Measurements from ENCODE around the gene POM121C. TPM values are rescaled to one million over a fixed set of nuclear protein-coding genes. Genes with fewer than 3 reads are reported as not detected.
"Not testable (repeated sequence)": the region's sequence is repeated elsewhere in the genome, so short reads cannot be mapped to it uniquely, and the experiment has no call there.

The POM121C gene
- polyA plus RNA-seq (2011; rRNA removed): 7.4 and 9.3 TPM in 2 replicates
- polyA minus RNA-seq (2011; rRNA and poly(A)+ RNA removed): 25.0 and 25.1 TPM in 2 replicates

DNA sequence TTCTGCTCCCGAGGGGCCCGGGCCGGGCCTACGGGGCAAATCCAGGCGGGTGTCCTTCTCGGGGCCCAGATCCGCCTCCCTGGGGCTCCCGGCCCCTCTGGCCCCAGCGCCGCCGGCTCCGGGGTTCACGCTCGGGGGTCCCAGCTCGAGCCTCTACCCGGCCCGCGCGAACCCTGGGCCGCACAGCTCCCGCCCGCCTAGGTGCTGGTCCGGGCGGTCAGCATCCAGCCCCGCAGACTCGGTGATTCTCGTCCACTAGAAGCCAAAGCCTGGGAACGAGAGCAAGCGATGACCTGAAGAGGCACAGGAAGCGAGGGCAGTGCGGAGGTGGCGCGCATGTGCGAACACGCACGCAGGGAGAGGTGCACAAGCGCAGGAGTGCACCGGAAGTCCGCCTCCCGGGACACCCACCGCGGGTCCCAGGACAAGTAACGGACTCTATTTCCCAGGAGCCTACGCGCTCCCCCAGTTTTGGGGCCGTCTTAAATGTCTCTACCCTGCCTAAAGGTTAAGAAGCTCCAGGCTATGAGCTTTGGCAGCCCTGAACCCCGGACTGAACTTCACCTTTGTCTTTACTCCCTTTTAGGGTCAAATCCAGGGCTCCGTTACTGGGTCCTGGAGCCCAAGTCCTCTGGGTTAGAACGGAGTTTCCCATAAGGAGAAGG, at the start of gene POM121C:
POM121C (minus strand) TSS at position 321 of the 665 bp plus-strand sequence. CDS start 44,803 bp downstream, outside the sequence.
- Histone ChIP-seq H3K27ac (ENCODE audit: low read depth, low read length) (peak within 1 kb of the TSS; percentile 52), H3K4me3 (ENCODE audit: low read depth, low read length) (peak within 1 kb of the TSS; percentile 71)
- H3K27me3 ChIP-seq (ENCODE audit: control insufficient read depth, insufficient read depth, low read length); CTCF ChIA-PET; H3K9me3 ChIP-seq (ENCODE audit: control insufficient read depth, insufficient read depth, low read length); POLR2A ChIA-PET: not testable (repeated sequence)
- DNase-seq (ENCODE audit: low read depth, low spot score): peak; percentile 71

DNA sequence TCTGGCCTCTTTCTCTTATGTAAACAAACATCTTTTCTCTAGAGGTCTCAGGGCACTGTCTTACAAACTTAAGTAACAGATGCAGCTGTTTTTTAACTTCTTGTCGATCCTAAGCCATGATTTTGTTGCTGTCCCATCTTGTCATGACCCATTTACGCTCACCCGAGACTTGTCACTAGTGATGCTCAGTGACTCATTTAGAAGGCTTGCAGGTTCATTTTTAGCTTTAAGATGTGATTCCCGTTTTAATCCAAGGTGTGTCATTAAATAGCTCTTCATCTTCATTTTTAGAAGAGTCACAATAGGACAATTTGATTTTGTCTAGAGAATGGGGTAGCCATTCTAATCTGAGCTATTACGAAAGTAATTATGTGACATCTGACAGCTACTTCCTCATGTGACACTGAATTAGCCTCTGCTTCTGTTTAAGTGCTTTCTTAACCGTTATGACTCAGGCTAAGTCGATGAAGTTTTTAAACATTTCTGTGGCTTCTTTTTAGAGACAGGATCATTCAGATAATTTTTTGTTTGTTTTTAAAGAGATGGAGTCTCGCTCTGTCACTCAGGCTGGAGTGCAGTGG, 48.7 kb upstream of the POM121C start:
- H3K4me3 ChIP-seq (ENCODE audit: low read depth, low read length): no peak overlapping the region
- H3K9me3 ChIP-seq (ENCODE audit: control insufficient read depth, insufficient read depth, low read length): no peaks in the 10 kb centered on the region
- TF ChIP-seq, protein P1, sequence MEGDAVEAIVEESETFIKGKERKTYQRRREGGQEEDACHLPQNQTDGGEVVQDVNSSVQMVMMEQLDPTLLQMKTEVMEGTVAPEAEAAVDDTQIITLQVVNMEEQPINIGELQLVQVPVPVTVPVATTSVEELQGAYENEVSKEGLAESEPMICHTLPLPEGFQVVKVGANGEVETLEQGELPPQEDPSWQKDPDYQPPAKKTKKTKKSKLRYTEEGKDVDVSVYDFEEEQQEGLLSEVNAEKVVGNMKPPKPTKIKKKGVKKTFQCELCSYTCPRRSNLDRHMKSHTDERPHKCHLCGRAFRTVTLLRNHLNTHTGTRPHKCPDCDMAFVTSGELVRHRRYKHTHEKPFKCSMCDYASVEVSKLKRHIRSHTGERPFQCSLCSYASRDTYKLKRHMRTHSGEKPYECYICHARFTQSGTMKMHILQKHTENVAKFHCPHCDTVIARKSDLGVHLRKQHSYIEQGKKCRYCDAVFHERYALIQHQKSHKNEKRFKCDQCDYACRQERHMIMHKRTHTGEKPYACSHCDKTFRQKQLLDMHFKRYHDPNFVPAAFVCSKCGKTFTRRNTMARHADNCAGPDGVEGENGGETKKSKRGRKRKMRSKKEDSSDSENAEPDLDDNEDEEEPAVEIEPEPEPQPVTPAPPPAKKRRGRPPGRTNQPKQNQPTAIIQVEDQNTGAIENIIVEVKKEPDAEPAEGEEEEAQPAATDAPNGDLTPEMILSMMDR (IDR thresholded peaks at IDR 0.05; ENCODE audit: low read depth, low read length): no peak
- no peak overlapping the region for H3K27ac ChIP-seq (ENCODE audit: low read depth, low read length)
- peaks cover 3% of the 10 kb centered on the region for H3K27me3 ChIP-seq (ENCODE audit: control insufficient read depth, insufficient read depth, low read length)
- peak; percentile 29 for DNase-seq (ENCODE audit: low read depth, low spot score)
- ChIA-PET POLR2A (no interaction called here), CTCF (interaction anchor here (2.2 kb wide), 1 partner anchor 228 kb away, joined by 9 read pairs; no protein-coding TSS in a partner anchor)

DNA sequence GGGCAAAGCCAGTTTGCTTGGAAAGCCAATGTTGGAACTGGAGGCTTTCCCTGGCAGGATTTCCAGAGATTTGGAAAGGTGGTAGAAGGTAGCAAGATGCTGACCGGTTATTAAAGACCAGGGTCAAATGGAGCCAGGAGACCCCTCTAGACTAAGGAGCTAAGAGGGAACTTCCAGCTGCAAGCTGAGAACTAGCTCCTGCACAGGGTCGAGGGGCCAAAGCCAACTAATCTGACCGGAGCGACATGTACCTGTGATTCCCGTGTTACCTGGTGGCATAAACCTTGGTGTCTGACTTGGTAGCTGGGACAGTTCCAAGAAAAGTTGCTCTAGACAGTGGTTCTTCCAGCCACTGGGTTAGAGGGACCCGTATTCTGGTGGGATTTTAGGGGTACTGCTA, 47.8 kb upstream of the POM121C start:
- Histone ChIP-seq H3K27ac (ENCODE audit: low read depth, low read length) (no peak overlapping the region), H3K9me3 (ENCODE audit: control insufficient read depth, insufficient read depth, low read length) (no peaks in the 10 kb centered on the region), H3K4me3 (ENCODE audit: low read depth, low read length) (no peak overlapping the region), H3K27me3 (ENCODE audit: control insufficient read depth, insufficient read depth, low read length) (peaks cover 3% of the 10 kb centered on the region)
- TF ChIP-seq, protein P1 (IDR thresholded peaks at IDR 0.05; ENCODE audit: low read depth, low read length): no peak
- POLR2A ChIA-PET: interaction anchor here (0.6 kb wide), 1 partner anchor 137 kb away, joined by 3 read pairs; no protein-coding TSS in a partner anchor
- CTCF ChIA-PET: interaction anchor here (2.2 kb wide), 1 partner anchor 228 kb away, joined by 9 read pairs; no protein-coding TSS in a partner anchor
- DNase-seq (ENCODE audit: low read depth, low spot score): no peak

DNA sequence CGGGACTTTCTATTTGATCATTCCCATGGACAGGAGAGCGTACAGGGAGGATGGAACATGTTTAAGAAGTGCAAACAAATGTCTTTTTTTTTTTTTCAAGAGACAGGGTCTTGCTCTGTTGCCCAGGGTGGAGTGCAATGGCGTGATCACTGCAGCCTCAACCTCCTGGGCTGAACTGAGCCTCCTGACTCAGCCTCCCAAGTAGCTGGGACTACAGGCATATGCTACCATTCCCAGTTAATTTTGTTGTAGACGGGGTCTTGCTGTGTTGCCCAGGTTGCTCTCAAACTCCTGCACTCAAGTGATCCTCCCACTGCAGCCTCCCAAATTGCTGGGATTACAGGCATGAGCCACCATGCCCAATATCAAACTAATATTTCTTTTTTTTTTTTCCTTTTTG, 46.5 kb upstream of the POM121C start:
- no peak overlapping the region for H3K4me3 ChIP-seq (ENCODE audit: low read depth, low read length)
- CTCF ChIA-PET: no interaction called here
- H3K27me3 ChIP-seq (ENCODE audit: control insufficient read depth, insufficient read depth, low read length): peaks cover 3% of the 10 kb centered on the region
- H3K9me3 ChIP-seq (ENCODE audit: control insufficient read depth, insufficient read depth, low read length): no peaks in the 10 kb centered on the region
- DNase-seq (ENCODE audit: low read depth, low spot score): no peak
- TF ChIP-seq, protein P1 (IDR thresholded peaks at IDR 0.05; ENCODE audit: low read depth, low read length): no peak
- H3K27ac ChIP-seq (ENCODE audit: low read depth, low read length): no peak overlapping the region
- POLR2A ChIA-PET: interaction anchor here (0.7 kb wide), 1 partner anchor 55 kb away, joined by 5 read pairs; no protein-coding TSS in a partner anchor

DNA sequence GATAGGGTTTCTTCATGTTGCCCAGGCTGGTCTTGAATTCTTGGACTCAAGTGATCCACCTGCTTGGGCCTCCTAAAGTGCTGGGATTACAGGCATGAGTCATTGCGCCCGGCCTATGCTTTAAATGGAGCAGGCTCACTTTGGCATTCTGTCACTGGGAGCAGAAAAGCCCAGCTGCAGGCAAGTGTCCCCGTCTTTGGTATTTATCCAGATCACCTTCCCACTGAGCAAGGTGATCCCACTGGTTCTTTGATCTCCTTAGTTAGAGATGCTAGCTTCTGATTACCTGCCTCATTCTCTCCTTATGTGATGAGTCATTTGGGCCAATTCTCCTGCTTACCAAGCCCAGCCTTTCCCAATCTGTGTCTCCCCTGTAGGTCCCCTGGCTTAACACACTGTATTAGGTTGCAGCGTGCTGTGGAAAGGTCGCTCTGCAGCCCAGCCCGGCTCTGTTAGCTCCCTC, 45.3 kb upstream of the POM121C start:
- no peaks in the 10 kb centered on the region; the same call in 1 of the 2 replicates for H3K9me3 ChIP-seq (ENCODE audit: control insufficient read depth, insufficient read depth, low read length)
- POLR2A ChIA-PET: interaction anchor here (0.7 kb wide), 1 partner anchor 17 kb away, joined by 5 read pairs; no protein-coding TSS in a partner anchor
- TF ChIP-seq, protein P1 (IDR thresholded peaks at IDR 0.05; ENCODE audit: low read depth, low read length): no peak
- H3K27me3 ChIP-seq (ENCODE audit: control insufficient read depth, insufficient read depth, low read length): no peaks in the 10 kb centered on the region
- CTCF ChIA-PET: no interaction called here
- H3K27ac ChIP-seq (ENCODE audit: low read depth, low read length): no peak overlapping the region
- H3K4me3 ChIP-seq (ENCODE audit: low read depth, low read length): no peak overlapping the region
- no peak for DNase-seq (ENCODE audit: low read depth, low spot score)

DNA sequence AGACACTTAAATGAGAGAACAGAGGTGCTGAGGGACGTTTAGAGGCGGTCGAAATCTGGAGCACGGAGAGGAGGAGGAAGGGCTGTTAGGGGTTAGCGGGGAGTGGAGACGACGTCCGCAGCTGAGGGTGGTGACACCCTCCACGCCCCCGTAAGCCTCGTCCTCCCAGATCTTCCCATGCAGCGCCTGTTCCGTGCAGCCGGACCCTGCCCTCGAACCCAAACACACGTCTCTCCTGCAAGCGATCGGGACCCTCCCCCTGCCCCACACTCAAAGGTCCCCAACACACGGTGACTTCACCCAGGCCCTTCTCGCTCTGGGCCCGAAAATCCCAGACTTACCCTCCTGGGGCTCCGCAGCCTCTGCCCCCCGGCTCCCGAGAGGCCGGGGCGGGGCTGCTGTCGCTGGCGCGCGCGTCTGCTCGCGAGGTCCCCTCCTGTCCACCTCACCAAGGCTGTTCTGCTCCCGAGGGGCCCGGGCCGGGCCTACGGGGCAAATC, 41.2 kb upstream of the POM121C start:
- H3K9me3 ChIP-seq (ENCODE audit: control insufficient read depth, insufficient read depth, low read length); POLR2A ChIA-PET; DNase-seq (ENCODE audit: low read depth, low spot score); CTCF ChIA-PET; H3K27me3 ChIP-seq (ENCODE audit: control insufficient read depth, insufficient read depth, low read length): not testable (repeated sequence)
- Histone ChIP-seq H3K4me3 (ENCODE audit: low read depth, low read length) (peak overlapping the region; percentile 85), H3K27ac (ENCODE audit: low read depth, low read length) (peak overlapping the region; percentile 11)

DNA sequence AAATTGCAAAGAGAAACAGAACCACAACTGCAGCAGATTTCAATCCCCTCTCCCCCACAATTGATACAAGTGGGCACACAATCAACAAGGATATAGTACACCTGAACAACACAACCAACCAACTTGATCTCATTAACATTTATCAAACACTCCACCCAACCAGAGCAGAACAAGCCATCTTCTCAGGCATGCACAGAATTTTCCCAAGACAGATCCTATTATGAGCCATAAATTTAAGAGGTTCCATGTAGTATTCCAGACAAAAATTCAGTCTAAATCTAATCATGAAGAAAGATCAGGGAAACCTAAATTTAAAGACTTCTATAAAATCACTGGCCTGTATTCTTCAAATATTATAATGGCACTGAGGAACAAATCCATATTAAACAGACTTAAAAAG, 35.6 kb upstream of the POM121C start:
- H3K27me3 ChIP-seq (ENCODE audit: control insufficient read depth, insufficient read depth, low read length); H3K4me3 ChIP-seq (ENCODE audit: low read depth, low read length); CTCF ChIA-PET; H3K9me3 ChIP-seq (ENCODE audit: control insufficient read depth, insufficient read depth, low read length); POLR2A ChIA-PET; H3K27ac ChIP-seq (ENCODE audit: low read depth, low read length); DNase-seq (ENCODE audit: low read depth, low spot score): not testable (repeated sequence)

DNA sequence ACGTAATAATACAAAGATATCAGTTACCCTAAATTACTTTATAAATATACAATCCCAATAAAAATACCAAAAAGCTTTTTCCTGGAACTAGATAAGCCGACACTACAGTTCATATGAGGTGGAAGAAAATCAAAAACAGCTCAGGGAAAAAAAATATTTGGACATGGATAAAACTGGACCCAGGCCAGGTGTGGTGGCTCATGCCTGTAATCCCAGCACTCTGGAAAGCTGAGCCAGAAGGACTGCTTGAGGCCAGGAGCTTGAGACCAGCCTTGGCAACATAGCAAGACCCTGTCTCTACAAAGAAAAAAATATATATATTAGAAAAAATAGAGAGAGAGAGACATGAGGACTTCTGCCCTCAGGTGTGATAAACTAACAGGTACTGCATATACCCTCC, 32.7 kb upstream of the POM121C start:
- POLR2A ChIA-PET: not testable (repeated sequence)

More for the DNA sequence above, 32.7 kb upstream of the POM121C start:
- DNase-seq (ENCODE audit: low read depth, low spot score); H3K27me3 ChIP-seq (ENCODE audit: control insufficient read depth, insufficient read depth, low read length); CTCF ChIA-PET; H3K9me3 ChIP-seq (ENCODE audit: control insufficient read depth, insufficient read depth, low read length); H3K4me3 ChIP-seq (ENCODE audit: low read depth, low read length); H3K27ac ChIP-seq (ENCODE audit: low read depth, low read length): not testable (repeated sequence)
